ENCODE measurements around the gene NPBWR2.
A peak's percentile ranks its signal among the peaks of the same experiment; 100 is the strongest.
"Not testable (repeated sequence)": the region's sequence is repeated elsewhere in the genome, so short reads cannot be mapped to it uniquely, and the experiment has no call there.

Gene NPBWR2

GRCh38 chr20:64143018-64143801 is 35.8 kb upstream of the NPBWR2 start:
- DNase-seq: no peak

- DNase-seq: peak; percentile 67 to 86
Observed at GRCh38 chr20:64142590-64142989, 35.2 kb upstream of the NPBWR2 start.

GRCh38 chr20:64140956-64141355 is 33.6 kb upstream of the NPBWR2 start:
- DNase-seq: no peak

GRCh38 chr20:64140061-64140931 is 32.9 kb upstream of the NPBWR2 start:
- no peak for DNase-seq

GRCh38 chr20:64139199-64140060 is 32.1 kb upstream of the NPBWR2 start:
- no peak for DNase-seq

- DNase-seq: no peak
Observed at GRCh38 chr20:64138276-64138815, 31.0 kb upstream of the NPBWR2 start.

GRCh38 chr20:64137598-64138031 is 30.2 kb upstream of the NPBWR2 start:
- DNase-seq: no peak

- DNase-seq: no peak
Observed at GRCh38 chr20:64136004-64136710, 28.8 kb upstream of the NPBWR2 start.

GRCh38 chr20:64134744-64135143 is 27.4 kb upstream of the NPBWR2 start:
- DNase-seq: not testable (repeated sequence)

GRCh38 chr20:64133951-64134407 is 26.6 kb upstream of the NPBWR2 start:
- peak in 1 of 2 experiments; percentile 40 for DNase-seq

GRCh38 chr20:64131406-64131805 is 24.0 kb upstream of the NPBWR2 start:
- peak in 1 of 2 experiments; percentile 63 for DNase-seq

GRCh38 chr20:64130876-64131275 is 23.5 kb upstream of the NPBWR2 start:
- DNase-seq: no peak

GRCh38 chr20:64130271-64130670 is 22.9 kb upstream of the NPBWR2 start:
- DNase-seq: no peak

- no peak for DNase-seq
Observed at GRCh38 chr20:64129146-64129782, 21.9 kb upstream of the NPBWR2 start.

- DNase-seq: not testable (repeated sequence)
Observed at GRCh38 chr20:64123517-64123916, 16.2 kb upstream of the NPBWR2 start.

GRCh38 chr20:64122927-64123326 is 15.6 kb upstream of the NPBWR2 start:
- not testable (repeated sequence) for DNase-seq

- no peak for DNase-seq
Observed at GRCh38 chr20:64121586-64121985, 14.2 kb upstream of the NPBWR2 start.

- DNase-seq: no peak
Observed at GRCh38 chr20:64119681-64120341, 12.4 kb upstream of the NPBWR2 start.

- no peak for DNase-seq
Observed at GRCh38 chr20:64119301-64119680, 11.9 kb upstream of the NPBWR2 start.

- DNase-seq: not testable (repeated sequence)
Observed at GRCh38 chr20:64117432-64117777, 10.0 kb upstream of the NPBWR2 start.

Measured in NCI-H526 (cell line).